HG03025 (cell line): Measurements from ENCODE around the gene ETFB.

Experiments used
- ATAC-seq: cut with Tn5 transposase; IDR thresholded peaks from one replicate; pipeline ENCODE4 v1.9.1; 2021; ENCODE audit warnings: mild to moderate bottlenecking, moderate library complexity; ENCODE audit not compliant: unreplicated experiment, low FRiP score

Gene ETFB

DNA sequence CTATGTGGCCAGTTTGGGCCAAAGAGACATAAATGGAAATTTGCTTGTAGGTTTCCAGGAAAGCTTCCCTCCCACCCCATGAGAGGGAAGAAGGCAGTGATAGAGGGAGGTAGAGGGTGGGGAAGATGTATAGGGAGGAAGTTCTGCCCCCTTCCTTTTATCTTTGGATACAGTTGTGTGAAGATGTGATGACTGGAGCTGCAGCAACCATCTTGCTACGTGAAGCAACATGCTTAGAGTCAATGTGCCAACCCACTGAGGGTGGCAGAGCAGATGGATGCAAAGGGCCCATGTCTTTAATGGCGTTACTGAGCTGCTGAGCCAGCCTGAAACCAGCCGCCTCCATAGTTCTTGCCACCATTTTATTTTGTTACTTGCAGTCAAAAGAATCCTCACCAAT lies 35.0 kb downstream of the ETFB start:
- no peak for ATAC-seq

DNA sequence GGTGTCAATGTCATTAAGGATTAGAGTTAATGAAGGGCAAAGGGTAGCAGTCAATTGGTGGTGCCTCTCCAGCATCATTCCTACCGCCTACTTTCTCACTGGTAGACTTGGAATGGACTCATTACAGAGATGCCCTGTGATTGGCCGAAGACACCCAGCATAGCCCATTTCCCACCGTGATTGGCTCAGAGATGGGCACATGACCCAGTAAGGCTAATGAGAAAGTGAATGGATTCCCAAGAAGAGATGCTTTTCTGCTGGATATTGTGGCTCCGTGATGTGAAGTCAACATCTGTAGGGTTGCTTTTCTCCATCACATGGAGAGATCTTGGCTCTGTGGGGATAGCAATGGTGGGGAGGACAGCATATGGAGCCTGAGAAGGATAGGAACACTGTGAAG lies 35.8 kb downstream of the ETFB start:
- ATAC-seq = no peak

DNA sequence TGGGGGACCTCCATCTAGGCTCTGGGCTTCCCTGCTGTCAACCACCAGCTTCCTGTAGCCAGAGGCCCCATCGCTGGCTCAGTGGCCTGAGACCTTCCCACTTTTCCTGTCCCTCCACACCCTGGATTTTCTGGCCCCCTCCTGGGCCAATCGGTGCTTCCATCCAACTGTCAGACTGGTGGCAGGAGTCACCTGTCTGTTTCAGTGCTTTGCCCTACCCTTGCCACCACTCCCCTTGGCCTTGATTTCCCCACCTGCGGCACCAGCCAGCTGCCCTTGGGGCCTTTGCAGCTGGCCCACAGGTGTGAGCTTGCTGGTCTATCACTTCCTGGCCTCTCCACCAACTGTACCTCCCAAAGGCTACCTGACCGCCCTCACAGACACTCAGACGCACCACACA lies 36.8 kb downstream of the ETFB start:
- ATAC-seq = no peak

DNA sequence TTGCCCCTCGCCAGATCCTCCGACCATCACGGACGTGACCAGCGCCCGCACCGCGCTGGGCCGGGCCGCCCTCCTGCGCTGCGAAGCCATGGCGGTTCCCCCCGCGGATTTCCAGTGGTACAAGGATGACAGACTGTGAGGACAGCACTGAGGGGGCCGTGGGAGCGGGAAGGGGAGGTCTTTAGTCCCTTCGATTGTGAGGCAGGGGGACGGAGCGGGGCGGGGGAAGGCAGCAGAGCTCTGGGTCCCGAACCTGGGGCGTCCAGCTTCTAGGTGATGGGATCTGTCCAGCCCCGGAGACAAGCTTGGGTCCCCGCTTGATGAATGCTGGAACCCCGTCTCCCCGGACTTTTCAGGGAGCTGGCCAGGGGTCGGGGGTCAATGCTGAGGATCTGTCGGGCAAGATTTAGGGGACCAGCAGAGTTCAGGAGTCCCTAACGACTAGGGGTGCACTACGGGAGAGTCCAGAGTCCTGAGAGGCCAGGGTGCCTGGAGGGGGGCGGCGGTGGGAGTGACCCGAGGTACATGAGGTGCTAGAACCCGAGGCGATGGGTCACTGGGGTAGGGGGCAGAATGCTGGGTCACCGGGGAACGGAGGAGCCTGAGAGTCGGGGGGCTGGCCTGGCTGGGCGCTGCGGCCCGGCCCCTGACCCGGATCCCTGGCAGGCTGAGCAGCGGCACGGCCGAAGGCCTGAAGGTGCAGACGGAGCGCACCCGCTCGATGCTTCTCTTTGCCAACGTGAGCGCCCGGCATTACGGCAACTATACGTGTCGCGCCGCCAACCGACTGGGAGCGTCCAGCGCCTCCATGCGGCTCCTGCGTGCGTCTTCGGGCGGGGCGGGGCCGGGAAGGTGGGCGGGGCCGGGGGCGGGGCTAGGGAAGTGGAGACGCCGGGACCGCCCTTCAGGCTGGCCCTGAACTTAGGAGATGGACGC lies 38.9 kb downstream of the ETFB start:
- no peak for ATAC-seq

DNA sequence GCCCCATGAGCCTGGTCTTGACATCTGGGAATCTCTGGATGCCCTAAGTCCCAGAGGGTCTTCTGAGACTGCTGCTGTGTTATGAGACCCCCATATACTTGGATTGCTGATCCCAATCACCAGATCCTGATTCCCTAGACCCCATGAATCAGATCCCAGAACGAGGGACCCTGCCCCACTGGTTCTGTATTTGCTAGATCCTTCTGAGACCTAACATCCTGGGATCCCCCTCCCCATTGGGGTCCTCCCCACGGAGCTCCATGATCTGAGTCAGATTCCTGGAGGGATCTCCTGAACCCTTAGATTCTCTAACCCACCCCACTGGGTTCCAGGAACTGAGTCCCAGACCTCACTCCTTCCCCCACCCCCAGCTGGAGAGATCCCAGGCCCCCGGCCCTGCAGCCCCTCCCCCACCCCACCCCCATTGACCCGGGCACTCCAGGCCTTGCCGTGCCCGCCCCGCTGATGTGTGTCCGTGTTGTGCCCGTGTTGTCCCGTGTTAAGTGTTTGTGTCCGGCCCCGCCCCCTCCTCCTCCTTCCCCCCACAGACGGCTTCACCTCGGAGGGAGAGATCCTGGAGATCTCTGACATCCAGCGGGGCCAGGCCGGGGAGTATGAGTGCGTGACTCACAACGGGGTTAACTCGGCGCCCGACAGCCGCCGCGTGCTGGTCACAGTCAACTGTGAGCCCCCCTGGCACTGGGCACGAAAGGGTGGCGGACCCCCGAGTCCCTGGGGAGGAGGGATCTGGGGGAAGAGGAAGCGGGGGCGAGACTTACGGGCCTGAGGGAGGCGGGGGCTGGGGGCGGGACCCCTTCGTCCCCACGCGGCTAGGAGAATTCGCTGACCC lies 39.7 kb downstream of the ETFB start:
- no peak for ATAC-seq

DNA sequence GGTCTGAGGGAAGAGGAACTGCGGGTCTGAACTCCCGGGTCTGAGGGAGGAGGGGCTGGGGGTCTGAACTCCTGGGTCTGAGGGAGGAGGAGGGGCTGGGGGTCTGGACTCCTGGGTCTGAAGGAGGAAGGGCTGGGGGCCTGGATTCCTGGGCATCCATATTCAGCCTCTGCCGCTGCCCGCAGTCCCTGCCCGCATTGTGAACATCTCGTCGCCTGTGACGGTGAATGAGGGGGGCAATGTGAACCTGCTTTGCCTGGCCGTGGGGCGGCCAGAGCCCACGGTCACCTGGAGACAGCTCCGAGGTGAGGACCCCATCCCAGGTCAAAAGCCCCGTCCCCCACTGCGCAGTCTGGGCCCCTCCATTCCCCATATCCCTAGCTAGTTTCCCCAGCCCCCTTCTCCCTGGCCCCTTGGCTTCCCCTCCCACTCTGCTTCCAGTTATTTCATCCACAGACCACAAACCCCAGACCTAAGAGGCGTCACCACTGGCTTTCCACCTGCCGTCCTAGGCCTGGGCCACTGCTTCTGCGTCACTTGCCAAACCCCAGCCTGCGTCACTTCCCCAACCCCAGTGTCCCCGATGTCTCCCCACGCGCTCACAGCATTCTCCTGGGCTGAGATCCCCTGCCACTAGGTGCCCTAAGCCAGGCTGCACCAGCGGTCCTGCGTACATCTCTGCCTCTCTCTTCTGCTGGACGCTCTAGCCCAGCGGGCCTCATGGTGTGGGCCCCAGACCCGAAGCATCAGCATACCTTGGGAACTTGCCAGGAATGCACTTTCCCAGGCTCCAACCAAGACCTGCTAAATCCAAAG lies 40.8 kb downstream of the ETFB start:
- ATAC-seq = no peak

DNA sequence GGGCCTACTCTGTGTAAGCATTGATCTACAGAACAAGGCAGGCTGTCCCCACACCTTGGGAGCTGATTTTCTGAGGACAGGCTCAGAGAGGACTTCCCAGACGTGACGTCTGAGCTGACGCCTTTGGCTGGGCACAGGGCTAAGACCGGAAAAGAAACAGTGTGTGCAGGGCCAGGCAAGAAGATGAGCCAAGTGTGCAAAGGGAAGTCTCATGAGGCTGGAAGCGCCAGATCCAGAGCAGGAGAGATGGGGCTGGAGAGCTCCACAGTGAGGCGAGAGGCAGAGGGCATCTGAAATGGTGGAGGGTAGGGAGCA lies 42.1 kb downstream of the ETFB start:
- ATAC-seq = no peak

DNA sequence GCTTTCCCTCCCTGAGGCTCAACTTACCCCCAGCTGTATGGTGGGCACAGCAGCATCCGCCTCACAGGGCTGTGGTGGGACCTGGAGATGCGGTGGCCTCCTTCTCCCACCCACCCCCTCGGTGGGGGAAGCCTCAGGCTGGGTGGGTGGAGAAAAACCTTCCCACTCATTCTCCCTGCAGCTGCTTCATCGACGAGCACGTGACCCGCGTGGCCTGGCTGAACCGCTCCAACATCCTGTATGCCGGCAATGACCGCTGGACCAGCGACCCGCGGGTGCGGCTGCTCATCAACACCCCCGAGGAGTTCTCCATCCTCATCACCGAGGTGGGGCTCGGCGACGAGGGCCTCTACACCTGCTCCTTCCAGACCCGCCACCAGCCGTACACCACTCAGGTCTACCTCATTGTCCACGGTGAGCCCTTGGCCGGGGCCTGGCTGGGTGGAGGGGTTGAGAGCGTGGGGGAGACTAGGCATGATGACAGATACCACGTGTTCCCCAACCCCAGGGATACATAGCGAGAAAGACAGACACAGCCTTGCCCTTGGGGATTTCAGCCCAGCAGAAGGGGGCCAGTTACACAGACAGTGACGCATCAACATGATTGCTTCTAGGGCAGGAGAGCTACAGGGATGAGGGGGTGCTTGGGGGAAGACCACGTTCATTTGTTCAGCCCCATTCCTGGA lies 42.6 kb downstream of the ETFB start:
- no peak for ATAC-seq

DNA sequence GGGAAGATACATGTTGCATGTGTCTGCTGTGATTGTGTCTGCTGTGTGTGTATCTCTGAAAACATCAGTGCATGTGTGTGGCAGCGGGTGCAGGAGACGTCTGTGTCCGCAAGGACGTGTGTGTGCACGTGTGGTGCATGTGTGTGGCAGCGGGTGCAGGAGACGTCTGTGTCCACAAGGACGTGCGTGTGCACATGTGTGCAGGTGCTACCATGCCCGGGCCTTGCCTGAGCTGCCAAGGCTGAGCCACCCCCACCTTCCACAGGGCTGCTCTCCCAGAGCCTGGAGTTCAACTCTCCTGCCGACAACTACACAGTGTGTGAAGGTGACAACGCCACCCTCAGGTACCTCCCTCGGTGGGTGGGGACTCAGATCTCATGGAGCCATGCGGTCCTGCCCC lies 44.4 kb downstream of the ETFB start:
- ATAC-seq = no peak

DNA sequence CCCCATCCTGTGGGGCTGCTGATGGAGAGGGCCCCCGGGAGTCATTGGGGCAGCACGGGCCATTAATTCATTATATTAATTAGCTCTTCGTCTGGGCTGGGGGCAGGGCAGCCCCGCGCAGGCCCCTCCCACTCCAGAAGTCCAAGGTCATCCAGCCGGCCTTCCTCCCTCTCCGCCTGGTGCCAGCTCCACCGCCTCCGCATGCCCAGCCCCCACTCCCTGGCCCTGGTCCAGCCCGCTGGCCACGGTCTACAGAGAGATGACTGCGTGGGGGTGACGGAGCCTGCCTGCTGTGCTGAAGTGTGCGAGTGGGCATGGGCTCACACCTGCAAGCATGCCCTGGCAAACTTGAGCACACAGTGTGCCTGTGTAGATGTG lies 45.9 kb downstream of the ETFB start:
- ATAC-seq = no peak

DNA sequence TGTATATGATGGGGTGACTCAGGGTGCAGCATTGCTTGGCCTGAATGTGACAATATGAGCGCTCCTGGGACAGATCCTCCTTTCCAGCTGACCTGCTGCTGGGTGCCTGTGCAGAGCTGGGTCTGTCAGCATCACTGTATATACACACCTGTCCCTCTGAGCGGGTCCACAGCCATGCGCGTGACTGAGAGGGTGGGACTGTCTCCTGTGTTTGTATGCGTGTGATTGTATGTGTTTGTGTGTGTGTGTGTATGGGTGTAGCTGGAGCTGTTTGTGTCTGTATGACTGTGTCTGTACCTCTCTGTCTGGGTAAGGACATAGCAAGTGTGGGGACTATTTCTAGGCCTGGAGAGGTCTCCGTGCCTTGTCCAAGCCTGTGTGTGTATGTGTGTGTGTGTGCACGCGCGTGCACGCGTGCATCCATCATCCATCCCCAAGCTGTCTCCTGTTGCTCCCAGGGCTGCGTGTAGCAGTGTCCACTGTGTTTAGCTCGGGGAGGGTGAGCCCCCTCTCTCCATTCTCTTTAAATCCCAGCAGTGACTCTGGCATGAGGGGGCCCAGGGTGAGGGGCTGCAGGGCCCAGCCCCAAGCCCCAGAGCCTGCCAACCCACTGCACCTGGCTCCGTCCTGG lies 46.4 kb downstream of the ETFB start:
- no peak for ATAC-seq

DNA sequence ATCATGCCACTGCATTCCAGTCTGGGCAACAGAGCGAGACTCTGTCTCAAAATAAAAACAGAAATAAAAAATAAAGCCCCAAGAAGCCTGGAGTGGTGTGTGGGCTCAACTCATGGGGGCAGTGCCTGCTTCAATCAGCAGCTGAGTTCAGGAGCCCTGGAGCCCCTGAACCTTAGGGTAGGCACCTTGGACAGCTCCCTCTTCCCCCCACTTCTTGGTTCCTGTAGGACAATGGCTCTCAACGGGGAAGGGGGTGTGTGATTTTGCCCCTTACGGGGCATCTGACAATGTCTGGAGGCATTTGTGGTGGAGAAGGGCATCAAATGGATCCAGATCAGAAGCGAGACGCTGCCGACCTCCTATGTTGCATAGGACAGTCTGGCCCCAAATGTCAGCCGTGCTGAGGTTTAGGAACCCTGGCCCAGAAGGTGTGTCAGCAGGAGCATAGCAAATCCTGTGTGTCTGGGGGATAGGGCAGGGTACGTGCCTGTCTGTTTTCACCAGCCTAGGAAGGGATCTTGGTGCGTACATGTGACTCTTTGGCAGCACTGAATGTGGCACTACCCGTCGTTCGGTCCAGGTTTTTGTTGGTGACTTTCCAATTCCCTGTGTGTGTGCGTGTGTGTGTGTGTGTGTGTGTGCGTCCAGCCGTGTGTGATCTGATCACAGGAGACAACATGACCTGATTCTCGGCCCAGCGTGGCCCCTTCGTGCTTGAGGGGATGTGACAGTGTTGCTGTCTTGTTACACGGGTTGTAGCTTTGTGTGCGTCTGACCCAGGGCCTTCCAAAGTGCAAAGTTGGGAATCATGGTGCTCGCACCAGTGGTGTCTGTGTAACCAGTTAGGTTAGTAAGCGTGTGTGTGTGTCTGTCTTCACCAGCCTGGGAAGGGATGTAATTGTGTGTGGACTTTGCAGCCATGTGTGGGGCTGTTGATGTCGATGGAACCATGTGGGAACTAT lies 47.2 kb downstream of the ETFB start:
- ATAC-seq = no peak

DNA sequence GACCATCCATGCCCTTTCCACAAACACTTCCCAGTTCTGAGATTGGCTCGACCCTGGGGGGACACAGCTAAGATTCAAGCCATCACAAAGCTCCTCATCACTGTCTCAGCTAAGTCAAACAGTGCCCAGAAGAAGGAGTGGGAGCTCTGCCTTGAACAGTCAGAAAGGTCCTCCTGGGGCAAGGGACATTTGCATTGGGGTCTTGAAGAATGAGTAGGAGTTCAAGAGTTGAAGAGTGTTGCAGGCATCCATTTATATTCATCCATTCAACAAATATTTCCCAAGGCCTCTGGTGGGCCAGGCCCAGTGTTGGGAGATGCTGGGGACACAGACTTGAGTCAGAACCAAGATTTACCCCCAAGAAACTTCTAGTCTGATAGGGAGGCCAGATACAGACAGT lies 48.2 kb downstream of the ETFB start:
- no peak for ATAC-seq

DNA sequence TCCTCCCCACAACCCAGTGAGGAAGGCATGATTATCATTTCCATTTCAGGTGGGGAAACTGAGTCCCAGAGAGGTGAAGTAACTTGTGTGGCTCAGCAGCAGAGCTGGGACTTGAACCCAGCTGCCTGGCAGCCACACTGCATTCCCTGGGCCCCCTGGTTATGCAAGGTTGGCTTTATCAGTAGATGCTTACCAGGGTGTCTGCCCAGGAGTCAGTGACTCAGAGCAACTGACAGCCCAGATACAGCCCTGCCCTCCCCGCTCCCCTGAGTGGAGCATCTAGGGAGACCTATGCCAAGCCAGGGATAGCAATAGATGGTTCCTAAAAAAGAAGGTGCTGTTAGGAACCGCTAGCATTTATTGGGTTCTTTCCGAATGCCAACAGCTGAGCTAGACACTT lies 48.8 kb downstream of the ETFB start:
- no peak for ATAC-seq

DNA sequence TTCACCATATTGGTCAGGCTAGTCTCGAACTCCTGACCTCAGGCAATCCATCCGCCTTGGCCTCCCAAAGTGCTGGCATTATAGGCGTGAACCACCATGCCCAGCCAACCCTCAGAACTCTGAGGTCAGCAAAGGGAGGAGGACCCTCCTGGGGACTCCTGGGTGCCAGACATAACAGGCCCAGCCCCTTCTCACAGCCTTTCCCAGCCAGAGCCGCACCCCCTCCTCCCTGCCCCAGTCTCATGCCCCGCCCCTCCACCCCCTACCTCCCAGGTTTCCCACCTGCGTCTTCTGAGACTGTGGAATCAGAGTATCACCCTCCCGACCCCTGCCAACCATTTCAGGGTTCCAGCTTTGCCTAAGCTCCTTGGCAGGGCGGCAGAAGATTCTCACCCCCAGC lies 49.5 kb downstream of the ETFB start:
- ATAC-seq = no peak

DNA sequence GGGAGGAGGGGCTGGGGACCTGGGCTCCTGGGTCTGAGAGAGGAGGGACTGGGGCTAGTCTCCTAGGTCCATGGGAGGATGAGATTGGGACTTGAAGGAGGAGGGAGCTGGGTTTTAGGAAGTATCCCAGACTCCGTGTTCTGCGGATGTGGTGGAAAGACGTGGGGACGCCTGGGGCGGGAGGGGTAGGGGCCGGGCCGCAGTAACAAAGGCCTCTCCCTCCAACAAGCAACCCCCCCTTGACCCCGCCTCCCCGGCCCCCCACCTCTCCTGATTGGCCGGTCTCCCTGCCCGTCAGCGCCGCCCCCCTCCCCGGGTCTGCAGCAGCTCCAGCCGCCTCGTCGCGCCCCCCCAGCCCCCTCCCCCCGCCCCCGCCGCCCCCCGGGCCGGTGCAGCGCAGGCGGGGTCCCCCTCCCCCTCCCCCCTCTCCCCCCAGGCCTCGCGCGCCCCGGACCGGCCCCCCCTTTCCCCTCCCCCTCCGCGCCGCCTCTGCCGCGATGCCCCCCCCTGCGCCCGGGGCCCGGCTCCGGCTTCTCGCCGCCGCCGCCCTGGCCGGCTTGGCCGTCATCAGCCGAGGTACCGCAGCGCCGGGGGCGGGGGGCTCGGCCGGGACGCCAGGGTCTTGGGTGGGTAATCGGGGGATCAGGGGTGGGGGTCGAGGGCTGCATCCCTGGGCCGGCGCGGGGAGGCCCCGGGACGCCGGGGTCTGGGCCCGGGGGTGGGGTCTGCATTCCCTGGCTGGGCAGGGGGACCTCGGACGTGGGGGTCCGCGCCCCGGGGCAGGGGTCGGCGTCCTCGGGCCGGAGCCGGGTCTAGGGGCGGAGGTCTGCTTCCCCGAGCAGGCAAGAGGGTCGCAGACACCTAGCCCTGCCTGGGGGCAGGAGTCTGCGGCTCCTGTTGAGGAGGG lies 54.6 kb downstream of the ETFB start, which contains the start of gene IGLON5:
Gene IGLON5, plus strand, starts transcription at position 294 of the 907 bp plus-strand sequence. Its CDS starts 204 bp downstream, at position 498.
- no peak for ATAC-seq

DNA sequence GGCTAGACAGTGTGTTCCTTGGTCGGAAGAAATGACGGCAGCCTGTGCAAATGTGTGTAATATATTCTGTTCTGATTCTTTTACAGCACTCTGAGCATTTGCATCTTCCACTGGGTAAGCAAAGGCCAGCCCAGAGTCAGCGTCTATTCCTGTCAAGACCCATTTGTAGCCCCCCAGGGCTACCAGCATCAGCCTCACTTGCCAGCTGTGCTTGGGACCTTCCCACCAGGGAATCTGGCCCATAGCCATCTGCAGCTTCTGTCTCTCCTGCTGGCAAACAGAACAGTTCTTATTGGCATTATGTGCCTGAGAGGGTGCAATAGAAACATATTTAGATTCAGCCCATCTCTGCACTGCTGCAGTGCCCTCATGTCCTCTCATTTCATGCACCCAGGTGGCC lies 60.7 kb downstream of the ETFB start:
- ATAC-seq = no peak

DNA sequence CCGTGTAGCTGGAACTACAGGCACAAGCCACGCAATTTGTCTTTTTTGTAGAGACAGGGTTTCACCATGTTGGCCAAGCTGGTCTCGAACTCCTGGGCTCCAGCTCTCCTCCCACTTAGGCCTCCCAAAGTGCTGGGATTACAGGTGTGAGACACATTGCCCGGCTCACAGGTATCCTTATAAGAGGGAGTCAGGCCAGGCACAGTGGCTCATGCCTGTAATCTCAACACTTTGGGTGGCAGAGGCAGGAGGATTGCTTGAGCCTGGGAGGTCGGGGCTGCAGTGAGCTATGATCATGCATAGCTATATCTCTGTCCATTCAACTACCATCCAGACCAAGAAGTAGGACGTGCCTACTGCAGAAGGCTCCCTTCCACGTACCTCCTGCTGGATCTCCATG lies 64.9 kb downstream of the ETFB start:
- no peak for ATAC-seq
